ENCODE data around the gene SPINK6.

SPINK6 gene

DNA sequence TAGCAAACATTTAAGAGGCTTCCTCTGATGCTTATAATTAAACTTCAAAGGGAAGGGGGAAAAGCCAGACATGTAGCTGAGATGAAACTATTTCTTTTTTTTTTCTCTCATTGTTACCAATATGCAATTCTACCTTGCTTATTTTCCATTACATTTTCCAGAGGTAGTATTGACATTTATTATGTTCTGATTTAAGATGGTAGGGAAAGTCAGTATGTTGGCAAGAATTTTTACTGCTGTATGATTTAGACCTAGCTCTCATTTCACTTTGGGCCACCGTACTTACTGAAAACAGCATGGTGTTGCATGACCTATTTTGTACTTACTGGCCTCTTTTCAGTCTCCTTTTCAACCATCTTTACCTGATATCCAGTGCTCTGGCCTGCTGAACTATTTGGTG, 9.6 kb upstream of the SPINK6 start:
- TF ChIP-seq, protein P1, sequence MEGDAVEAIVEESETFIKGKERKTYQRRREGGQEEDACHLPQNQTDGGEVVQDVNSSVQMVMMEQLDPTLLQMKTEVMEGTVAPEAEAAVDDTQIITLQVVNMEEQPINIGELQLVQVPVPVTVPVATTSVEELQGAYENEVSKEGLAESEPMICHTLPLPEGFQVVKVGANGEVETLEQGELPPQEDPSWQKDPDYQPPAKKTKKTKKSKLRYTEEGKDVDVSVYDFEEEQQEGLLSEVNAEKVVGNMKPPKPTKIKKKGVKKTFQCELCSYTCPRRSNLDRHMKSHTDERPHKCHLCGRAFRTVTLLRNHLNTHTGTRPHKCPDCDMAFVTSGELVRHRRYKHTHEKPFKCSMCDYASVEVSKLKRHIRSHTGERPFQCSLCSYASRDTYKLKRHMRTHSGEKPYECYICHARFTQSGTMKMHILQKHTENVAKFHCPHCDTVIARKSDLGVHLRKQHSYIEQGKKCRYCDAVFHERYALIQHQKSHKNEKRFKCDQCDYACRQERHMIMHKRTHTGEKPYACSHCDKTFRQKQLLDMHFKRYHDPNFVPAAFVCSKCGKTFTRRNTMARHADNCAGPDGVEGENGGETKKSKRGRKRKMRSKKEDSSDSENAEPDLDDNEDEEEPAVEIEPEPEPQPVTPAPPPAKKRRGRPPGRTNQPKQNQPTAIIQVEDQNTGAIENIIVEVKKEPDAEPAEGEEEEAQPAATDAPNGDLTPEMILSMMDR (IDR thresholded peaks at IDR 0.05; ENCODE audit: low read depth, low read length, missing control alignments) = no peak
- DNase-seq (ENCODE audit: low read depth) = no peak
- H3K4me3 ChIP-seq (ENCODE audit: low read depth, low read length) = no peak overlapping the region

DNA sequence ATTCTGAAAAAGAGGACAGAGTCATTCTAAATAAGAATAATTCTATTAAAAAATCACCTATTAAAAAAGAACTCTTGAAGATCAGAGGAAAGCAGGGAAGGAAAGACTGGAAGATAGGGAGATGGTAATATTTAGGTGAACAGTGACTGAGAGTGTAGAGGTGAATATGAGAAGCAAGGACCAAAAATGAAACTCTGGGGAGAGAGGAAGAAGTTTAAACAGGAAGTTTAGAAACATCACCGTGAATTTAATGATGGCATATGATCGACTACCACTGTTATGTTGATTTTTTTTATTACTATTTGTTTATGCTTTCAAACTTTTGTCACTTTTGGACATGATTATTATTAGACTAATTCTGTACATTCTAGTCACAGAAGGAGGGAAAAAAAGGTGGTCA, 1.7 kb upstream of the SPINK6 start:
- no peak for DNase-seq (ENCODE audit: low read depth)
- H3K4me3 ChIP-seq (ENCODE audit: low read depth, low read length) = no peak overlapping the region
- TF ChIP-seq, protein P1 (IDR thresholded peaks at IDR 0.05; ENCODE audit: low read depth, low read length, missing control alignments) = no peak

DNA sequence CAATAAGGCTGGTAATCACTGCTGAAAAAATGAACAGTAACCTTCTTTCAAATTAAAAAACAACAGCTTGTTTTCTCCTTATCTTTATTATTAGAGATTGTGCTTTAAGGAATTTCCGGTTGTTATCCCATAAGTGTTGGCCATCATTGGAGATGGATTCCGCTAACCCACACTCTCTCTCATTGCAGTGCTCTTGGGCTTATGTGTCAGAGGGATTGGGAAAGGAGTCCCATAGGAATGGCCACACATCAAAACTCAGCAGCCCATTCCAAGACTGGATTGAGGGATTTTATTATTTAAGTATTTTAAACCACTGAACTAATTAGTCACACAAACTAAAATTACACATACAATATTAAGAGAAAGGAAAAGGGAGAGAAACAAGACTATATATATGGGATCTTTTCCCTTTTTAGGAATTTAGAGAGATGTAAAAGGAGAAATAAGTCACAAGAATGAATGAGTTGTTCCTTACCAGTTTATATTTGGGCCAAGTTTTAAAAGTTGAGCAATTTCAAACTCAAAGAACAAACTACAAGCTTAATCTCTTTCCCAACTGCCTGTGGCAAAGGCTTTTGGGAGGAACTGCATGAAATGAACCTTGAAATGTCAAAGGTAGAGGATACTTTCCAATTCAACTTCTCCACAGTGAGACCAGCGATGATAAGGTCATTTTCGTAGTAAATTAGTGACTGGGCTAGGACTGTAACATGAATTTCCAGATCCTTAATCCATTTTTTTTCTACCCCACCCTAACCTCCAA, 2.4 kb downstream of the SPINK6 start:
- DNase-seq (ENCODE audit: low read depth) = no peak
- H3K4me3 ChIP-seq (ENCODE audit: low read depth, low read length) = no peak overlapping the region
- TF ChIP-seq, protein P1 (IDR thresholded peaks at IDR 0.05; ENCODE audit: low read depth, low read length, missing control alignments) = no peak

DNA sequence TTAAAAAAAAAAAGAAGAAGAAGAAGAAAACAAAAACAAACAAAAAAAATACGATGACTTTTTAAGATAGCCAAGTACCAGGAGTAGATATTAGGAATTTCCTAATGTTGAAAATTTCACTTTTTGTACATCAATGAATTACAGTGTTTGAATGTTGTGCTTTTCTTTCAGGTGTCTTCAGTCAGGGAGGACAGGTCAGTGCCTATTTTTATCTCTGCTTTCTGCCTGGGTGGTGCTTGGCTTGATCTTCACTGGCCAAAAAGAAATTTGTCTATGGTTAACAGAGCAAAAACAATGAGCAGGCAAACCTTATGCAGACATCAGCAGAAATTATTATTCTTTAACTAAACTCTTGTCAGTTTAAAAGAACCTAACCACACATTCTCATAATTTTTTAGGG, 3.0 kb downstream of the SPINK6 start:
- TF ChIP-seq, protein P1 (IDR thresholded peaks at IDR 0.05; ENCODE audit: low read depth, low read length, missing control alignments) = no peak
- DNase-seq (ENCODE audit: low read depth) = no peak
- no peak overlapping the region for H3K4me3 ChIP-seq (ENCODE audit: low read depth, low read length)

DNA sequence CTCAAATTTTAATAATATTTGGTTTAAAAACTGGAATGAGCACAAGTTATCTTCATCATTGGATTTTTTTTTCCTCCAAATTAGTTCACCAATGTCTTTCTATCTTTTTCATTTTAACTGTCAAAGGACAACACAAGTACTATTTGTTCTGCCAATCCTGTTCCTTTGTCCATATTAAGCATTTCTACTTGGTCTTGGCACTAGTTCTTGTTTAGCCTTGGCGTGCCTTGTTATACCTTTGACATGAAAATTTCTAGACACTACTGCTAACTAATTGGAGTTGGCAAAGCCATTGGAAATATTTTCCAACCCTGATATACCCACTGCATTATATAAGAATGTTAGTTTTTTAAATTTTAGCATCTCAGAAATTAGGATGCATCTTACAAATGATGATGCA, 3.8 kb downstream of the SPINK6 start:
- no peak for DNase-seq (ENCODE audit: low read depth)
- TF ChIP-seq, protein P1 (IDR thresholded peaks at IDR 0.05; ENCODE audit: low read depth, low read length, missing control alignments) = no peak
- H3K4me3 ChIP-seq (ENCODE audit: low read depth, low read length) = no peak overlapping the region

DNA sequence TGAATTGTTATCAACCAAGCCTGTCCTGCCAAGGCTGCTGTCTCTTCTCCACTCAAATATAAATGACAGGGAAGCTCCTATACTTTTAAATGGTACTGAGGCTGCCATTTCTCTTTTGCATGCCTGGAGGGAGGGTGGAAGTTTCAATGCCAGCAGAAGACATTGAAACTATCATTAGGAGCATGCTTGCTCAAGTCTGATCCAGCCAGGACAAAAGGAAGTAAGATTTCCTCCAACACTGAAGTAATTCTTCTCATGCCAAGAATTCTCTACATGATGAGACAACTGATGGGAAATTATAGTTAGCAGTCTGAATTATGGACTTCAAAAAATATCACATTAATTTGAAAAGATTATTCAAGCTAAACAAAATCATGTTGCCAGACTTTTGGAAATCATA, 5.4 kb downstream of the SPINK6 start:
- no peak overlapping the region for H3K4me3 ChIP-seq (ENCODE audit: low read depth, low read length)
- DNase-seq (ENCODE audit: low read depth) = no peak
- TF ChIP-seq, protein P1 (IDR thresholded peaks at IDR 0.05; ENCODE audit: low read depth, low read length, missing control alignments) = no peak

DNA sequence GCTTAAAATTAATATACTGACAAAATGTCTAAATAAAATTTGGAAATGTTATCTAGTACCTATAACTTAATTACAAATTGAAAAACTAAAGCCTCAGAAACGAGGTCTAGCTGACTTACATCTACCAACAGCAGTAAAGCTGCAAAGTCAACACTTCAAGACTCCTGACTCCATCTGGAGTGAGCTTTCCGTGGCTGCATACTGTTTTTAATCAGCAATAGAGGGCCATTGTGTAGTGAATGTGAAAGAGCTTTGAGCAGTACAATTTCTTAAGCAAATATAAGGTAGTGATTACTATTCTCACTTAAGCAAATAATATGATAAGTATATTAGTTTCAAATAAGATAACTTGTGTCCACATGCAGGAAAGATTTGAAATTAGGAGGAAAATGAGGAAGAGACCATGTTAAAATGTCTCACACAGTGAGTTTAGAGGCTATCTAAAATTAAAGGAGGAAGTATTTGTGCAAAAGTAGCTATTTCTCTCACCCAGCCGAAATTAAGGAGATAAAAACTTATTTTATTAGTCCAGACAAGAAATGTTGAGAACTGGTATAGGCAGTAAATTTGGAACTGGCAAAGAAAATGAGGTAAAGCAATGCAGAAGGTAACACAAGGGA, 6.4 kb downstream of the SPINK6 start:
- DNase-seq (ENCODE audit: low read depth) = no peak
- TF ChIP-seq, protein P1 (IDR thresholded peaks at IDR 0.05; ENCODE audit: low read depth, low read length, missing control alignments) = no peak

More for the DNA sequence above, 6.4 kb downstream of the SPINK6 start:
- H3K4me3 ChIP-seq (ENCODE audit: low read depth, low read length) = no peak overlapping the region
